HPDE6-E6E7 (cell line): ENCODE data around the gene KIF13A.
"Not testable (repeated sequence)": the region's sequence is repeated elsewhere in the genome, so short reads cannot be mapped to it uniquely, and the experiment has no call there.

Experiments
- DNase-seq: peaks from one replicate; pipeline ENCODE4 v3.0.0; 2011; ENCODE audit warnings: missing footprints; ENCODE audit errors: extremely low spot score

KIF13A gene

GRCh38 chr6:17900011-17900410 lies 87.4 kb downstream of the KIF13A start:
- DNase-seq, result no peak

- no peak for DNase-seq
These were observed 87.9 kb downstream of the KIF13A start for GRCh38 chr6:17899491-17899890.

- DNase-seq, result no peak
These were observed 89.8 kb downstream of the KIF13A start for GRCh38 chr6:17897681-17898080.

- no peak for DNase-seq
These were observed 92.5 kb downstream of the KIF13A start for GRCh38 chr6:17894905-17895304.

- DNase-seq, result no peak
These were observed 93.2 kb downstream of the KIF13A start for GRCh38 chr6:17894191-17894590.

GRCh38 chr6:17892097-17892686 lies 95.2 kb downstream of the KIF13A start:
- no peak for DNase-seq

GRCh38 chr6:17890309-17890708 lies 97.1 kb downstream of the KIF13A start:
- no peak for DNase-seq

GRCh38 chr6:17889777-17890176 lies 97.7 kb downstream of the KIF13A start:
- DNase-seq, result not testable (repeated sequence)

GRCh38 chr6:17886891-17887290 lies 100.5 kb downstream of the KIF13A start:
- no peak for DNase-seq

- DNase-seq, result no peak
These were observed 101.4 kb downstream of the KIF13A start for GRCh38 chr6:17885889-17886576.

GRCh38 chr6:17884498-17885478 lies 102.6 kb downstream of the KIF13A start:
- DNase-seq, result no peak

- DNase-seq, result no peak
These were observed 103.6 kb downstream of the KIF13A start for GRCh38 chr6:17883665-17884497.

GRCh38 chr6:17881085-17881858 lies 106.2 kb downstream of the KIF13A start:
- no peak for DNase-seq

- no peak for DNase-seq
These were observed 108.3 kb downstream of the KIF13A start for GRCh38 chr6:17879184-17879583.

GRCh38 chr6:17878734-17879133 lies 108.7 kb downstream of the KIF13A start:
- DNase-seq, result no peak

GRCh38 chr6:17877895-17878440 lies 109.5 kb downstream of the KIF13A start:
- DNase-seq, result no peak

- DNase-seq, result no peak
These were observed 110.1 kb downstream of the KIF13A start for GRCh38 chr6:17877196-17877894.

- no peak for DNase-seq
These were observed 112.7 kb downstream of the KIF13A start for GRCh38 chr6:17874753-17875152.

- DNase-seq, result no peak
These were observed 114.5 kb downstream of the KIF13A start for GRCh38 chr6:17872908-17873307.

- DNase-seq, result no peak
These were observed 115.6 kb downstream of the KIF13A start for GRCh38 chr6:17871836-17872235.
